ENCODE results near the gene LIN54.

DNA sequence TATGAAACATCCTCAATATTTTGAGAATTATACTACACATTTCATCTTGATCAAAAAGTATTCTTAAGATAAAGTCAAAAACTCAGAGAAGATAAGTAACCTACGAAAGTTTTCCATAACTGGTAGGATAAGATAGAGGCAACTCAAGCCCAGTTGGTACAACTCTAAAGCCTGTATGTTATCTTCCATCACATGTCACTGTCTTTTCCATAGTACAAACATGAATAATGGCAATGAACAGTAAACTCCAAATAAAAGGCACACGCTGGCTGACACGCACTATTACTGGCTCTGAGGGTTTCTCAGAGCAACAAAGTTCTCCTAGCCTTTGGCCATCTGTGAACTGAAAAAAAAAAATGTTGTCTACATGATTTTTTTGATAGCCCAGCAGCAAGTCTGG is 27.2 kb downstream of the LIN54 start:
- TF ChIP-seq, protein P1, sequence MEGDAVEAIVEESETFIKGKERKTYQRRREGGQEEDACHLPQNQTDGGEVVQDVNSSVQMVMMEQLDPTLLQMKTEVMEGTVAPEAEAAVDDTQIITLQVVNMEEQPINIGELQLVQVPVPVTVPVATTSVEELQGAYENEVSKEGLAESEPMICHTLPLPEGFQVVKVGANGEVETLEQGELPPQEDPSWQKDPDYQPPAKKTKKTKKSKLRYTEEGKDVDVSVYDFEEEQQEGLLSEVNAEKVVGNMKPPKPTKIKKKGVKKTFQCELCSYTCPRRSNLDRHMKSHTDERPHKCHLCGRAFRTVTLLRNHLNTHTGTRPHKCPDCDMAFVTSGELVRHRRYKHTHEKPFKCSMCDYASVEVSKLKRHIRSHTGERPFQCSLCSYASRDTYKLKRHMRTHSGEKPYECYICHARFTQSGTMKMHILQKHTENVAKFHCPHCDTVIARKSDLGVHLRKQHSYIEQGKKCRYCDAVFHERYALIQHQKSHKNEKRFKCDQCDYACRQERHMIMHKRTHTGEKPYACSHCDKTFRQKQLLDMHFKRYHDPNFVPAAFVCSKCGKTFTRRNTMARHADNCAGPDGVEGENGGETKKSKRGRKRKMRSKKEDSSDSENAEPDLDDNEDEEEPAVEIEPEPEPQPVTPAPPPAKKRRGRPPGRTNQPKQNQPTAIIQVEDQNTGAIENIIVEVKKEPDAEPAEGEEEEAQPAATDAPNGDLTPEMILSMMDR (IDR thresholded peaks at IDR 0.05) = no peak
- no peak for TF ChIP-seq POLR2AphosphoS5 (IDR thresholded peaks at IDR 0.05; ENCODE audit: low read depth, low read length)
